HG02642 (cell line): ENCODE results near the gene MRPL57.
"Not testable (repeated sequence)": the region's sequence is repeated elsewhere in the genome, so short reads cannot be mapped to it uniquely, and the experiment has no call there.

Experiments
- ATAC-seq: cut with Tn5 transposase; IDR thresholded peaks from one replicate; pipeline ENCODE4 v1.9.1; 2021; ENCODE audit warnings: mild to moderate bottlenecking; ENCODE audit not compliant: unreplicated experiment, poor library complexity

The MRPL57 gene

DNA sequence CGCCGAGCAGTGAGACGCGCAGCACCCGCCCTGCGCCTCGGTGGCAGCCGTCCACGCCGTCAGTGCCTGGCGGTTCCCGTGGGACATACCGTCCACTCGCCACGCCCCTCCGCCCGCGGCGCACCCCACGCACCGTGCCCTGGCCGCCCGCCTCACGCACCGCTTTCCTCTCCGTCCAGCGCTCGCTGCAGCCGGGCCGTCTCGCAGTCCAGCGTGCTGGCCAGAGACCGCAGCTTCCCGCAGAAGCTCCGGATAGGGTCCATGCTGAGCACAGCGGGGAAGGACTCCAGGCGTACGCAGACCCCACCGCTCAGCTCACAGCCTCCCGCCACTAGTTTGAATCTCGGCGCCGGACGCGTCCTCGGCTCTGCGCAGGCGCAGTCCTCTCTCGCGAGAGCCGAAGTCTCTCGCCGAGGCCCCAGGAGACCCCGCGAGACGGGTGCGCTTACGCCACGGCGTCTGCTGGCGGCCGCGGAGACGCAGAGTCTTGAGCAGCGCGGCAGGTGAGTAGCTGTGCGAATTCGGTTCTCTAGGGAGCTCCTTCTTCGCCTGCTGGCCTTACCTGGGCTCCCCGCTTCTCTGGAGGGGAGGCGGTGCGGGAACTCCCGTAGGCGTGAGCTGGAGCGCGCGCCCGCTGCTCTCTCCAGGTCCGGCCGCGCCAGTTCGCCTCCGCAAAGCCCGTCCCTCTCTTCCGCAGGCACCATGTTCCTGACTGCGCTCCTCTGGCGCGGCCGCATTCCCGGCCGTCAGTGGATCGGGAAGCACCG, at the start of gene MRPL57, which contains the start of gene SKA3:
TSS of gene MRPL57 (plus strand) at position 444 of the 767 bp plus-strand sequence. CDS start at position 703, 259 bp downstream.
TSS of gene SKA3 (minus strand) at position 338 of the 767 bp plus-strand sequence. CDS start at position 263, 75 bp downstream.
- ATAC-seq: peak; percentile 93

DNA sequence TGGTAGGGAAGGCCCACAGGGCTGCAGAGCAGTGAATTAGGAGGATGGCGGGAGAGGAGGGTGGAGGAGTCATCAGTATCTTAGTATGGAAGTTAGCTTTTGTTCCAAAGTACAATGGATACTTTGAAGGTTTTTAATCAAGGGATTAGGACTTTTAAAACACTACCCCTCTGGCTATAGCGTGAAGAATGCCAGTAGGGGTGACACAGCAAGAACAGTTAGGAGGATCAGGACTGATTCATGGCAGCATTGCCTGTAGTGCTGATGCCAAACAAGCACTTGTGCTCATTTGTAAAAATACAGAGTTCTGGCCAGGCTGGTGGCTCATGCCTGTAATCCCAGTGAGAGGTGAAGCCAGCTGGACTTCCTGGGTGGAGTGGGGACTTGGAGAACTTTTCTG, 46.3 kb upstream of the MRPL57 start:
- no peak for ATAC-seq

DNA sequence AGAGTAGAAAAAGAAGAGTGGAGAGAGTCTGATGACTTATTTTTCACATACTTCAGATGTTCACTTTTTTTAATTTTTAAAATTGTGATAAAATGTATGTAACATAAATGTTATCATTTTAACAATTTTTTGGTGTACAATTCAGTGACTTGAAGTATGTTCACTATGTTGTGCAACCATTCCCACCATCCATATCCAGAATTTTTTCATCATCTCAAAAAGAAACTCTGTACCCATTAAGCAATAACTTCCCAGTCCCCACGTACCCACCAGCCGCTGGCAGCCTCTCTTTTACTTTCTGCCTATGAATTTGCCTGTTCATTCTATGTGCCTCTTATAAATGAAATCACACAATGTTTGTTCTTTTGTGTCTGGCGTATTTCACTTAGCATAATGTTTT, 43.4 kb upstream of the MRPL57 start:
- ATAC-seq: no peak

DNA sequence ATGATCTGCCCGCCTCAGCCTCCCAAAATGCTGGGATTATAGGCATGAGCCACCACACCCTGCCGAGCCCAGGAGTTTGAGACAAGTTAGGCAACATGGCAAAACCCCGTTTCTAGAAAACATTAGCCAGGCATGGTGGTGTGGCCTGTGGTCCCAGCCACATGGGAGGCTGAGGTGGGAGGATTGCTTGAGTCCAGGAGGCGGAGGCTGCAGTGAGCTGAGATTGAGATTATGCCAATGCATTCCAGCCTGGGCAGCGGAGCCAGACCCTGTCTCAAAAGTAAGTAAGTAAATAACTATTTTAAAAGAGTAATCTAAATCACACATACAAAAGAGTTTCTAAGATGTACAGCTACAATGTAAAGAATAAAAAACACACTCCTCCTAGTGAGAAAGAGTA, 42.0 kb upstream of the MRPL57 start:
- no peak for ATAC-seq

DNA sequence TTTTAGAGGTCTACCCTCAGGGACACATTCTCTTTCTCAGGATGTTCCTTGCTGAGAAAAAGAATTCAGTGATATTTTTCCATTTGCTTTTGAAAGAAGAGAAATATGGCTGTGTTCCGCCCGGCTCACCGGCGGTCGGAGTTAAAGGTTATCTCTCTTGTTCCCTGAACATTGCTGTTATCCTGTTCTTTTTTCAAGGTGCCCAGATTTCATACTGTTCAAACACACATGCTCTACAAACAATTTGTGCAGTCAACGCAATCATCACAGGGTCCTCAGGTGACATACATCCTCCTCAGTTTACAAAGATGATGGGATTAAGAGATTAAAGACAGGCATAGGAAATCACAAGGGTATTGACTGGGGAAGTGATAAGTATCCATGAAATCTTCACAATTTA, 40.6 kb upstream of the MRPL57 start:
- ATAC-seq: not testable (repeated sequence)

DNA sequence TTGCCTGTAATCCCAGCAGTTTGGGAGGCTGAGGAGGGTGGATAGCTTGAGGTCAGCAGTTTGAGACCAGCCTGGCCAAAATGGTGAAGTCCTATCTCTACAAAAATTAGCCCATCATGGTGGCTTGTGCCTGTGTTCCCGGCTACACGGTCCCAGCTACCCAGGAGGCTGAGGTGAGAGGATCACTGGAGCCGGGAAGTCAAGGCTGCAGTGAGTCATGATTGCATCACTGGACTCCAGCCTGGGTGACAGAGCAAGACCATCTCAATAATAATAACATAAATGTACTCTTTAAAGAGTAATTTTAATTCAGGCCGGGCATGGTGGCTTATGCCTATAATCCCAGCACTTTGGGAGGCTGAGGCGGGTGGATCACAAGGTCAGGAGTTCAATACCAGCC, 38.8 kb upstream of the MRPL57 start:
- no peak for ATAC-seq

DNA sequence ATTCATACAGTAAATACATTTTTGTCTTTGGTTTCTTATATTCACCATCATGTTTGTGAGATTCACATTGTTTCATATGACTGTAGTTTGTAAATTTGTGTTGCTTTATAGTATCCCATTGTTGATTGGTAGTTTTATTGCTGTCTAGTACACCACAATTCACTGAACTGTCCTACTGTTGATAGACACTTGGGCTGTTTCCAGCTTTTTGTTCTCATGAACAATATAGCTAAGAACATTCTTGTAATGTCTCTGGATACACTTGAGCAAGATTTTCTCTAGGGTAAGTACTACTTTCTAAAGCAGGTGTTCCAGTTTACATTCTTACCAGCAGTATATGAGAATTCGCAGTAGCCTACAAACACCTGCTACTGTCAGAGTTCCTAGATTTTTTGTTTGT, 37.9 kb upstream of the MRPL57 start:
- no peak for ATAC-seq

DNA sequence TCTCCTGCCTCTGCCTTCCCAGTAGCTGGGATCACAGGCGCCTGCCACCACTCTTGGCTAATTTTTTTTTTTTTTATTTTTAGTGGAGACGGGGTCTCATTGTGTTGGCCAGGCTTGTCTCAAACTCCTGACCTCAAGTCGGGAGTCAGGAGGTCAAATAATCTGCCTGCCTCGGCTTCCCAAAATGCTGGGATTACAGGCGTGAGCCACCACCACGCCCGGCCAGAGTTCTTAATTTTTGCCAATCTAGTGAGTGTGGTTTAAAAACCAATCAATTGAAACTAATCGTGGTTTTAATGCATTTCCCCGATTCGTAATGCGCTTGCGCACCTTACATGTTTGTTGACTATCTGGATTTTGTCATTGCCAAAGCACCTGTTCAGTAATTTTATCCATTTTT, 37.1 kb upstream of the MRPL57 start:
- no peak for ATAC-seq

DNA sequence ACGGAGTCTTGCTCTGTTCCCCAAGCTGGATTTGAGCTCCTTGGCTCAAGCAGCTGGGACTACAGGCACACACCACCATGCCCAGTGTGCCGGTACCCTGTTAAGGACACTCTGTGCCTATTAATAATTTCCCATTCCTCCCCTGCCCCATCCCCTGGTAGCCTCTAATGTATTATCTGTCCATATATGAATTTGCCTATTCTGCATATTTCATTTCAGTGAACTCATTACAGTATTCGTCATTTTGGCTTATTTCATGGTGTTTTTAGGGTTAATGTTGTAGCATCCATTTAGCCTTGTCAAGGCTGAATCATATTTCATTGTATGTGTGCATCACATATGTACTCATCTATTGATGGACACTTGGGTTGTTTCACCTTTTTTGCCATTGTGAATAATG, 33.7 kb upstream of the MRPL57 start:
- no peak for ATAC-seq

DNA sequence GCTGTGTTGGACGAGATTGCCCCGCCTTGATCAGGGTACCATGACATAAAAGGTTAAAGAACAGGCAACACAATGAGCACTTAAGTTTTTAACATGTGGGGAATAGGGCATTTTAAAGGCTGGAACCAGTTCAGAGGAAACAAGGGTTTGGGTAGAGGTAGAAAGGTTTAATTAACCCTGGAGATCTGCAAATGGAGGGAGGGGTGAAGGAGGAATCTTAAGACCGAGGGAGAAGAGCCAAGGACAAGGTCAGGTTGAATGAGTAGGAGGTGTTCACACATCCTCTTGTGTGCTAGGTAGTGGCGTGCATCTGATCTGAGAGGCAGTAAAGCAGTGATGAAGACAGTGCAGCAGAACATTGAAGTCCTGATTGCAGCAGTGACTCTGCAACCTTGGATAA, 28.6 kb upstream of the MRPL57 start:
- ATAC-seq: no peak

DNA sequence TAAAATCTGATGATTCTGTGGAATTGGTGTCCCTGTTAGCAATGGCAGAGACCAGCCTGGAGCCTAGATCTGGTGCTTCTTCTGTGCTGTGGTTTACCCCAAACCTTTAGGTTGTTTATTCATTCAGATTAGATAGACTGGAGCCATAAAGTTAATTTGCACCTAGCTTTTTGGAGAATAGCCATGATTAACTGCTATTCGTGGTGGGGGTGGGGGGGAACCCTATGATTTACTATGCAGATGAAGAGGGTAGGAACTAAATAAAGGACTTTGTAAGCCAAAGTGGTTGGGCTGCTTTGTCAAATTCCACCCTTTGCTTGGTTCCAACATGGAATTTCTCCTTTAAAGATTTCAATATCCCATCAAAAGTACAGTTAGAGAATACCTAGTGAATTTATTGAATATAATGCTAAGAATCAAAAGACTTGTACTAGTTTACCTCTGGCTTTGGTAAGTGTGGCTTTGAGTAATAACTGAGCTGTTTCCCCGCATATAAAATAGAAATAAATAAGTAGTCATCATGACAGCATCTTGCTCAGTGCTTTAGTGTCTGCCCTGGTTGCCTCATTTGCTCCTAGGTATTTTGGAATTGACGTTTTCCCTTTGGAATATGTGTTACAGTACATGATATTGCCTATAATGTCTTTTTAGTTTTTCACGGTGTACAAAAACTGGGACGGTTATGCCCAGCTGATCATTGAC, 27.8 kb upstream of the MRPL57 start:
- ATAC-seq: no peak

DNA sequence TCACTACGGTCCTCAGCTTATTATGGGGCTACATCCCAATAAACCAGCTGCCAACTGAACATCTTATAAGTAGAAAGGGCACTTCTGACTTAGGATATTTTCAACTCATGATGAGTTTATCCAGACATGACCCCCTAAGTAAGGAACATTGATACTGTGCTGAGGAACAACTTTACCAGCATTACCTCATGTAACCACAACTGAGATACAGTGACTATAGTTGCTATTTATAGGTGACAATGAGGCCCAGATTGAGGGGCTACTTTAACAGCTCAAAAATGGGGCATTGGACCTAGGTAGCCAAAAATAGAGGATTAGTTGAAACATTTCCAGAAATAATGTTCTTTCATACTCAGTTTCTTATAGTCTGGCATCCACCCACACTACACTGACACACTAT, 26.9 kb upstream of the MRPL57 start:
- no peak for ATAC-seq

DNA sequence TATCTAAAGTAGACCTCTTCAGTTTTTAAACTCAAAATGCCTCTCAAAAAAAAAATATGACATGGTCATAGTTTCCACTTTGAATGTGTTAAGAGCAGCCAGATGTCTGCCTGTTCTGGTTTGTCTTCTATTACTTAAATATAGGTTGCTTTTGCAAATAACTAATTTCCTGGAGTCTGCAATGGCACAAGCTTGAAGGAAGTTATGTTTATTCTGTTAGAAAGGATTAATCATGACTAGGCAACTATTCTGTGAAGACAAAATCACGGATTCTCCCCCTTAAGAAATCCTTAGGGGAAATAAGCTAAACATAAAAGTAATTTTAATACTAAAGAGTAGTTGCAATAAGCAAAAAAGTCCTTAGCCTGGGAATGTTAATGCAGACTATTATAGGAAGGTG, 26.4 kb upstream of the MRPL57 start:
- ATAC-seq: no peak

DNA sequence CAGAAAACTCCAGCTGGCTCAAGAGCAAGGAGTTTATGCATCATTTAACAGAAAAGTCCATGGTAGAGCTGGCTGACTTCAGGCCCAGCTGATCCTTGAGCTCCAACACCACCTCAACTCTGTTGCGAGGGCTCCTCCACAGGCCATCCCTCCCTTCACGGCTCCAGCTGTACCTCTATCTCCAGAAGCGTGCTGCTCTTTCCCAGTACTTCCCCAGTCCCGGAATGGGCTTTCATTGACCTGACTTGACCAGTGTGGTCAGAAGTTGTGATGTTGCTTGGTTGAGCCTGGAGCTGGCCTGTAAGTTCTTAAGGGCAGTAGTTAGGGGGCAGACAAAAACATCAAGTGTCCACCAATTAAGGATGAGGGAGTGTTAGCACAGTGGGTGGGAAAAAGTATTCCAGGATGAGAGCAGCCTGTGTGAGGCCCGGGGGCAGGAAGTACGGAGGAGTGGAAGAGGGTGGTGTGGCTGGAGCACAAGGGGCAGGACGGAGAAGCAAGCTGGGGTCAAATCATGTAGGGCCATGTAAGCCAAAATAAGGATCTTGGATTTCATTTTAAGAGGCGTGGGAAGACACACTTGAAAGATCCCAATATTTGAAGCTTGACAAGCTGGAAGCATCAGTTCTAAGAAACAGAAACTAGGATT, 24.1 kb upstream of the MRPL57 start:
- ATAC-seq: no peak

DNA sequence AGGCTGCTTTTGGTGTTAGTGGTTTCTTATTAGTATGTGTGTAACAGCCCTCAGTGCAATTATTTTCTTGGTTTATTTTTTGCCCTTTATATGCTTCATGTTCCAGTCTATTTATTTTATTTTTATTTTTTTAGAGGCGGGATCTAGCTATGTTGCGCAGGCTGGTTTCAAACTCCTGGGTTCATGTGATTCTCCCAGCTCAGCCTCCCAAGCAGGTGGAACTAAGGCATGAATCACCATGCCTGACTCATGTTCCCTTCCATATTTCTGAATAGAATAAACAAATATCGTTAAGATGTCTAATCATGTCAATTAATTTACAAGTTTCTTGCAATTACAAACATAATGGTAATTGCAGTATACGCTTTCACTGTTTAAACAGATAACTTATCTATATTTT, 11.8 kb upstream of the MRPL57 start:
- no peak for ATAC-seq

DNA sequence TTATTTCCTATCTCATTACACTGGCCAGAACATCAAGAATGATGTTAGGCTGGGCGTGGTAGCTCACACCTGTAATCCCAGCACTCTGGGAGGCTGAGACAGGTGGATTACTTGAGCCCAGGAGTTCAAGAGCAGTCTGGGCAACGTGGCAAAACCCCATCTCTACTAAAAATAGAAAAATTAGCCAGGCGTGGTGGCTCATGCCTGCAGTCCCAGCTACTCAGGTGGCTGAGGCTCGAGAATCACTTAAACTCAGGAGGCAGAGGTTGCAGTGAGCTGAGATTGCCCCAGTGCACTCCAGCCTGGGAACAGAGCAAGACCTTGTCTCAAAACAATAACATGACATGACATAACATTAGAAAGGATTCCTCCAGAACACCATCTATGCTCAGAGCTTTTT, 10.9 kb upstream of the MRPL57 start:
- not testable (repeated sequence) for ATAC-seq

DNA sequence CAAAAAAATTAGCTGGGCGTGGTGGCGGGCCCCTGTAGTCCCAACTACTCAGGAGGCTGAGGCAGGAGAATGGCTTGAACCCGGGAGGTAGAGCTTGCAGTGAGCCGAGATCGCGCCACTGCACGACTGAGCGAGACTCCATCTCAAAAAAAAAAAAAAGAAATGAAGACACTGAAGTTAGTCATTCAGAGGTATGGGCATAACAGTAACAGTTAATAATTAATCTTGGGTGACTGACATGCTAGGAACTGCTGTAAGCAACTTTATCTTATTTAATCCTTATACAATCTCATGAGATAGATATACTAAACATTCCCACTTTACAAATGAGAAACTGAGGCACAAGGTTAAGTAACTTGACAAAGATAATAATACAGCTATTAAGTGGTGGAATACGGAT, 5.0 kb upstream of the MRPL57 start:
- ATAC-seq: no peak

DNA sequence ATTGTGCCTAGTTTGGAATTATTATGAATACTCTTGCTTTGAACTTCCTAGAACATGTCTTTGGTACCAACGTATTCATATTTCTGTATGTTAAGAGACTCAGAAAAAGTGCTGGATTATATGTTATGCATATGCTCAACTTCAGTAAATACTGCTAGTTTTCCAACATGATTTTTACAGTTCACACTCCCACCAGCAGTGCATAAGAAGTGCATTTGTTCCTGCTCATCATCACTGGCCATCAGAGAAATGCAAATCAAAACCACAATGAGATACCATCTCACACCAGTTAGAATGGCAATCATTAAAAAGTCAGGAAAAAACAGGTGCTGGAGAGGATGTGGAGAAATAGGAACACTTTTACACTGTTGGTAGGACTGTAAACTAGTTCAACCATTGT, 2.7 kb upstream of the MRPL57 start:
- not testable (repeated sequence) for ATAC-seq

DNA sequence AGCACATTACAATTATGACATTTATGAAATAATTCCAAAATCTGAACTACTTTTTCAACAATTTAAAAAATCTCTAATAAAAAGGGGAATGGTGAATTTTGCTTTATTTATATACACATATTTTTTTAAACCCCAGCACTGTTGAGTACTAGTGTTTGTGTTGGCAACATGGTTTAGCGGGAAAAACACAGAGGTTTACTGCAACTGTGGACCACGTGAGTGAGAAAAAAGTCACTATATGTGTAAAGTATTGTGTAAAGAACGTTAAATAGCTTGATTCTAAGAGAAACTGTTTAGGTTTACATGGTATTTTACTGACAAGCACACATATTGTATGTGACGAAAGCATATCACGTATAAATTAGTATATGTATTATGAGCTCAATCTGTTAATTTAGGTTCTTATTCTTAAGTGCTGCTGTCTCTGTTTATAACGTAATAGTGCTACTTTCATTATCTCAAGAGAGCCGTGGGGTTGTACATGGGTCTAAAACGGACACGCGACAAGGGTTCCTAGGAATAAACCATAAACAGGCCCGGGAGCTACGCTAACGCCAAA, 723 bp upstream of the MRPL57 start:
- no peak for ATAC-seq

DNA sequence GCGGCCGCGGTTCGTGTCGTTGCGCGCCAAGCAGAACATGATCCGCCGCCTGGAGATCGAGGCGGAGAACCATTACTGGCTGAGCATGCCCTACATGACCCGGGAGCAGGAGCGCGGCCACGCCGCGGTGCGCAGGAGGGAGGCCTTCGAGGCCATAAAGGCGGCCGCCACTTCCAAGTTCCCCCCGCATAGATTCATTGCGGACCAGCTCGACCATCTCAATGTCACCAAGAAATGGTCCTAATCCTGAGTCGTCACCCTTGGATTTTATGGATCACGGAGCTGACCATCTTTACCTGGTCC, 475 bp downstream of the MRPL57 start:
- ATAC-seq: peak; percentile 33

DNA sequence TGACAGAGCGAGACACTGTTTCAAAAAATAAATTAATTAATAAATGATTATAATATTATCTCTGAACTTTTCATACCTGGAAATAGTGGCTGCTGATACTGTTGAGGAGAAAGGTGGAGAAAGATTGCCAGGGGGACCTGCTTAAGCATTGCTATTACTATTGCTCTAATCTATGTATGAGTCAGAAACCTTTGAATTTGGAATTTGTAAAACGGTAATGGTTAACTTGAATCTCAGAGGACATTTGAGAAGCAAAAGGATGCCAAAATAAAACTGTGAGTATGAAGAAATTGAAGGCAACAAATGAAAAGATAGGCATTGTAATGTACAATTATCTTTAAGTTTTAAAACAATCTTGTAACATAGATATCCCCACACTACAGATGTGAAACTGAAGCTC, 5.2 kb downstream of the MRPL57 start:
- ATAC-seq: no peak
